ENCODE data around the gene GDF7.

Gene GDF7

DNA sequence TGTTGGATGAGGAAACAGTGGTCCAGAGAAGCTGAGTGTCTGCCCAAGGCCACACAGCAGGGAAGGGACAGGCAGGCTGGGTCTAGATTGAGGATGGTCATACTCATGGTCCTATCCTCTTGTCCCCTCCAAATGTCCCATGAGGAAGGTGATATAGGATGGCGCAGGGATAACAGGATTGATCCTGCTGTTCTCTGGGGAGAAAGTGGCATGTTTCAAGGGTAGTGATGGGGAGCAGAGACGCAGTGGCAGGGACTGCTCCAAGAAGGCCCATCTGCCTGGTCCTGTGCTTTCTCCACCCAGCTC lies 40.6 kb upstream of the GDF7 start:
- Histone ChIP-seq H3K79me1 (ENCODE audit: low read length) (no peaks in the 10 kb centered on the region), H3K4me3 (ENCODE audit: low read length) (no peak overlapping the region), H4K5ac (ENCODE audit: low read length) (no peak overlapping the region), H3K18ac (ENCODE audit: low read length) (no peak overlapping the region), H2BK15ac (replicated peaks; ENCODE audit: low read depth) (no peak overlapping the region), H3K4me2 (ENCODE audit: low read length) (no peak overlapping the region), H3K9ac (ENCODE audit: low read length) (no peak overlapping the region), H2AK5ac (ENCODE audit: low read length) (no peak overlapping the region), H3K27me3 (ENCODE audit: insufficient read depth, low read length, poor library complexity) (no peaks in the 10 kb centered on the region), H3K36me3 (ENCODE audit: control insufficient read depth, insufficient read depth, low read length) (no peaks in the 10 kb centered on the region), H3K56ac (ENCODE audit: low read length) (no peak overlapping the region), H3K4me1 (ENCODE audit: control insufficient read depth, low read depth, low read length) (no peaks in the 10 kb centered on the region), H3K27ac (ENCODE audit: low read depth, low read length) (no peak overlapping the region), H3K4ac (ENCODE audit: low read depth, low read length) (no peak overlapping the region), H3K23ac (ENCODE audit: low read length) (no peak overlapping the region), H2BK120ac (ENCODE audit: low read depth, low read length) (no peak overlapping the region), H3K79me2 (ENCODE audit: control insufficient read depth, insufficient read depth, low read length) (no peaks in the 10 kb centered on the region), H2BK5ac (ENCODE audit: low read length) (no peak overlapping the region), H4K8ac (ENCODE audit: low read depth, low read length) (no peak overlapping the region)
- DNase-seq: no peak
- WGBS (ENCODE audit: extremely low coverage, insufficient coverage, low lambda C conversion rate): no CpG with 5 or more reads among the region's 2 CpGs

DNA sequence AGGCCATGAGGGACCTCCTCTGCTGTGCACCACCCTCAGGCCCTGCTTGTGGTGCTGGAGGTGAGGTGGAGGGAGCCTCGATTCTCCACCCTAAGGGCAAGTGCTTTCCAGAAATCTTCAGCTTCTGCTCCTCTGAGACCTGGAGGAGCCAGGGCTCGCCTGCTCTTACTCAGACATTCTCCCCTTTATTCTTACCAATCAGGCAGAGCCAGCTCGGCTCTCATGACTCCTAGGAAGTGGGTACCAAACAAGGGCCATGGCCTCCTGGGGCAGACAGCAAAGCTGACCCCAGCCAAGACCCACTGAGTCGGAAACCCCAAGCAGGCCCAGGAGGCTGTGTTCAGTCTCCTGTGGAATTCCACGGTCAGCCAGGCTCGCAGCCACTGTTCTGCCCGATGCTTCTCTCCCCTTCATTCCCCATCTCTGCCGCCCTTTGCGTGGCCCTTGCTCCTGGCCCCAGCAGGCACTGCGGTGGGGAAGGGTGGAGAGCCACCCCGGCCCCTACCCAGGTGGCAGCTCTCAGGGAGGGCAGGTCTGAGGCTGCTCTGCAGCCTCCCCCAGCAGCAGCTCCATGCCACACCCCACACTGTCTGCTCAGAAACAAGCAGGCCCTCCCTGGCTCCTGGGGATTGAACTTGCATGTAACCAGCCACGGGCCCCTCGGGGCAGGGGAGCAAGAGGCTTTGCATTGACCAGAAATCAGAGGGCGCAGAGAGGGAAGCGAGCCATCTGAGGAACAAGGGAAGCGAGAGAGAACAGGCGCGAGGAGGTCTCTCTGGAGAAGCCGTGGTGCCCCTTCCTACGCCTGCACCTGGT lies 40.0 kb upstream of the GDF7 start:
- no peaks in the 10 kb centered on the region for H3K36me3 ChIP-seq (ENCODE audit: control insufficient read depth, insufficient read depth, low read length)
- H2BK120ac ChIP-seq (ENCODE audit: low read depth, low read length): no peak overlapping the region
- WGBS (ENCODE audit: extremely low coverage, insufficient coverage, low lambda C conversion rate): no CpG with 5 or more reads among the region's 20 CpGs
- no peak overlapping the region for H3K4me2 ChIP-seq (ENCODE audit: low read length)
- H3K27me3 ChIP-seq (ENCODE audit: insufficient read depth, low read length, poor library complexity): no peaks in the 10 kb centered on the region
- H3K4me1 ChIP-seq (ENCODE audit: control insufficient read depth, low read depth, low read length): no peaks in the 10 kb centered on the region
- H3K9ac ChIP-seq (ENCODE audit: low read length): no peak overlapping the region
- no peak overlapping the region for H3K18ac ChIP-seq (ENCODE audit: low read length)
- no peak overlapping the region for H2BK5ac ChIP-seq (ENCODE audit: low read length)
- no peak overlapping the region for H4K5ac ChIP-seq (ENCODE audit: low read length)
- no peak overlapping the region for H3K56ac ChIP-seq (ENCODE audit: low read length)
- no peak overlapping the region for H2AK5ac ChIP-seq (ENCODE audit: low read length)
- no peak overlapping the region for H4K8ac ChIP-seq (ENCODE audit: low read depth, low read length)
- H3K23ac ChIP-seq (ENCODE audit: low read length): no peak overlapping the region
- no peaks in the 10 kb centered on the region for H3K79me2 ChIP-seq (ENCODE audit: control insufficient read depth, insufficient read depth, low read length)
- H2BK15ac ChIP-seq (replicated peaks; ENCODE audit: low read depth): no peak overlapping the region
- no peaks in the 10 kb centered on the region for H3K79me1 ChIP-seq (ENCODE audit: low read length)
- no peak overlapping the region for H3K4me3 ChIP-seq (ENCODE audit: low read length)
- no peak for DNase-seq
- no peak overlapping the region for H3K27ac ChIP-seq (ENCODE audit: low read depth, low read length)
- no peak overlapping the region for H3K4ac ChIP-seq (ENCODE audit: low read depth, low read length)

DNA sequence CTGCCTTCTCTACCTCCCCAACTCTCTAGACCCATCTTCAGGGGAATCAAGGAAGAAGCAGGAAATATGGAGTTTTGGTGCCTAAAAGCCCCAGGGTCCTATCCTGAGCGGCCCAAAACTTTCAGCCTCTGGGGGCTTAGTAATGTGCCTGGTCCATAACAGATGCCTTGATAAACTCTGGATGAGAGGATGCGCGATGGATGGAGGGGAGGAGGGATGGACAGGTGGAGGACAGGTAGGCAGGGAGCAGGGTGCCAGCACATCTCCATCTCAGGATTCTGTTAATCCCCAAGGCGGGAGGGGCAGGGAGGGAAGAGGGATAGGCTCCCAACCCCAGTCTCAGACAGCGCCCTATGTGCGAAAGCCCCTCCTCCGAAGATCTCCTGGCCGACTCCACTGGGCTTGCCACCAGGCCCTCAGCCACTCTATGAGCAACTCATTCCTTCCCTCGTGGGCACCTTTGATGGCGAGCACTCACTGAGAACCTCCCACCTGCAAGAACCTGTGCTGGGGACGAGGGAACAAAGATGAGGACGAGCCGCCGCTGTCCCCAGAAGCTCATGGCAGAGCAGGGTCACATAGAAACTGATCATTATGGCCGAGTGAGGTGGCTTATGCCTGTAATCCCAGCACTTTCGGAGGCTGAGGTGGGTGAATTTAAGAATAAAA lies 39.1 kb upstream of the GDF7 start:
- Histone ChIP-seq H2AK5ac (ENCODE audit: low read length) (no peak overlapping the region), H3K27me3 (ENCODE audit: insufficient read depth, low read length, poor library complexity) (no peaks in the 10 kb centered on the region), H3K4me2 (ENCODE audit: low read length) (no peak overlapping the region), H2BK15ac (replicated peaks; ENCODE audit: low read depth) (no peak overlapping the region), H2BK120ac (ENCODE audit: low read depth, low read length) (no peak overlapping the region), H3K4ac (ENCODE audit: low read depth, low read length) (no peak overlapping the region), H4K8ac (ENCODE audit: low read depth, low read length) (no peak overlapping the region), H2BK5ac (ENCODE audit: low read length) (no peak overlapping the region), H3K23ac (ENCODE audit: low read length) (no peak overlapping the region), H3K9ac (ENCODE audit: low read length) (no peak overlapping the region), H3K18ac (ENCODE audit: low read length) (no peak overlapping the region), H3K36me3 (ENCODE audit: control insufficient read depth, insufficient read depth, low read length) (no peaks in the 10 kb centered on the region), H3K4me3 (ENCODE audit: low read length) (no peak overlapping the region), H3K79me1 (ENCODE audit: low read length) (no peaks in the 10 kb centered on the region), H3K4me1 (ENCODE audit: control insufficient read depth, low read depth, low read length) (no peaks in the 10 kb centered on the region), H3K56ac (ENCODE audit: low read length) (no peak overlapping the region), H3K79me2 (ENCODE audit: control insufficient read depth, insufficient read depth, low read length) (no peaks in the 10 kb centered on the region), H3K27ac (ENCODE audit: low read depth, low read length) (no peak overlapping the region), H4K5ac (ENCODE audit: low read length) (no peak overlapping the region)
- DNase-seq: no peak
- no CpG with 5 or more reads among the region's 16 CpGs for WGBS (ENCODE audit: extremely low coverage, insufficient coverage, low lambda C conversion rate)

DNA sequence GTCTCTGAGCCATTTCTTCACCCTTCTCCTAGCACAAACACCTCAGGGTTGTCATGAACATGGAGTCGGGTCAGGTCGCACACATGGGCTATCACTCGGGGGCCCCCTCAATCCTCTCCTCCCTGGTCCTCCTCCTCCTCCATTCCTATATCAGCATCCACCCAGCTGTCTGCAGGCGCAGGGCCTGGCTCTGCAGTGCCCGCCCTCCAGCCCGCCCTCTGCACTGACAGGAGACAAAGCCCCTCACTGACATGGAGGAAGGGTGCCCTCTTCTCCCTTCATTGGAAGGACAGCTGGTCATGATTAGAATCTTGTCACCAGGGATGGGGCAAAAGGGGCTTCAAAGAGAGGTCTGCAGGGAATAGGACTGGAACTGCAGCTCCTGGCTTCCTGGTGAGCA lies 37.8 kb upstream of the GDF7 start:
- Histone ChIP-seq H2AK5ac (ENCODE audit: low read length) (no peak overlapping the region), H2BK15ac (replicated peaks; ENCODE audit: low read depth) (no peak overlapping the region), H3K23ac (ENCODE audit: low read length) (no peak overlapping the region), H3K4me1 (ENCODE audit: control insufficient read depth, low read depth, low read length) (no peaks in the 10 kb centered on the region), H4K8ac (ENCODE audit: low read depth, low read length) (no peak overlapping the region), H3K56ac (ENCODE audit: low read length) (no peak overlapping the region), H3K27me3 (ENCODE audit: insufficient read depth, low read length, poor library complexity) (no peaks in the 10 kb centered on the region), H3K18ac (ENCODE audit: low read length) (no peak overlapping the region), H3K4me3 (ENCODE audit: low read length) (no peak overlapping the region), H3K79me2 (ENCODE audit: control insufficient read depth, insufficient read depth, low read length) (no peaks in the 10 kb centered on the region), H3K36me3 (ENCODE audit: control insufficient read depth, insufficient read depth, low read length) (no peaks in the 10 kb centered on the region), H3K79me1 (ENCODE audit: low read length) (no peaks in the 10 kb centered on the region), H3K9ac (ENCODE audit: low read length) (no peak overlapping the region), H3K27ac (ENCODE audit: low read depth, low read length) (no peak overlapping the region), H4K5ac (ENCODE audit: low read length) (no peak overlapping the region), H2BK5ac (ENCODE audit: low read length) (no peak overlapping the region), H2BK120ac (ENCODE audit: low read depth, low read length) (no peak overlapping the region), H3K4ac (ENCODE audit: low read depth, low read length) (no peak overlapping the region), H3K4me2 (ENCODE audit: low read length) (no peak overlapping the region)
- no peak for DNase-seq
- WGBS (ENCODE audit: extremely low coverage, insufficient coverage, low lambda C conversion rate): no CpG with 5 or more reads among the region's 6 CpGs

DNA sequence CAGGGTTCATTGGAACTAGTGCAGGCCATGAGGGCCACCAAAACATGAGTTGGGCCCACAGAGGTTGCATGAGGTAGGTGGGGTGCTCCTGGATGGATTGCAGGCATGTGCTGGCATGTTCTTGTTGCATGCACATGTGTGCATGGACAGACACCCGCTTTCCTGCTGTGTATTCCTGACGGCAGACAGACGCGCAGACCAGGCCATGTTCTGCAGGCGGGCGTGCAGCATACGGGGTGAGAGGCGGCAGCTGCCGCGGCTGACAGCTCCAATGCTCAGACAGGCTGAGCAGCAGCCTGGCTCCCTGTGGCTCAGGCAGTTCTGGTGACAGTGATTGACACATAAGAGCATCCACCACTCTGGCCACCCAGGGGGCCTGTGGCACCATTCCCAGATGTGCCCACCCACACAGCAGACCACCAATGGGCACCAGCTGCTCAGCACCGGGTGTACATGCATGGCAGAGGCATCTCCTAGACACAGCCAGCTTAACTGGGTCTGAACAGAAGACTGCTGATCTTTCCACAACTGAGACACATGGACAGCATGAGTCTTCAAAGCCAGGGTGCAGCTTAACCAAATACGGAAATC lies 37.3 kb upstream of the GDF7 start:
- Histone ChIP-seq H3K23ac (ENCODE audit: low read length) (no peak overlapping the region), H3K36me3 (ENCODE audit: control insufficient read depth, insufficient read depth, low read length) (no peaks in the 10 kb centered on the region), H3K4me2 (ENCODE audit: low read length) (no peak overlapping the region), H3K56ac (ENCODE audit: low read length) (no peak overlapping the region), H2BK15ac (replicated peaks; ENCODE audit: low read depth) (no peak overlapping the region), H3K4me1 (ENCODE audit: control insufficient read depth, low read depth, low read length) (no peaks in the 10 kb centered on the region), H4K5ac (ENCODE audit: low read length) (no peak overlapping the region), H3K4ac (ENCODE audit: low read depth, low read length) (no peak overlapping the region), H3K27ac (ENCODE audit: low read depth, low read length) (no peak overlapping the region), H3K79me1 (ENCODE audit: low read length) (no peaks in the 10 kb centered on the region), H2BK120ac (ENCODE audit: low read depth, low read length) (no peak overlapping the region), H3K79me2 (ENCODE audit: control insufficient read depth, insufficient read depth, low read length) (no peaks in the 10 kb centered on the region), H3K9ac (ENCODE audit: low read length) (no peak overlapping the region), H3K27me3 (ENCODE audit: insufficient read depth, low read length, poor library complexity) (no peaks in the 10 kb centered on the region), H3K4me3 (ENCODE audit: low read length) (no peak overlapping the region), H4K8ac (ENCODE audit: low read depth, low read length) (no peak overlapping the region), H2AK5ac (ENCODE audit: low read length) (no peak overlapping the region), H3K18ac (ENCODE audit: low read length) (no peak overlapping the region), H2BK5ac (ENCODE audit: low read length) (no peak overlapping the region)
- WGBS (ENCODE audit: extremely low coverage, insufficient coverage, low lambda C conversion rate): no CpG with 5 or more reads among the region's 12 CpGs
- DNase-seq: no peak

All from mesendoderm (in vitro differentiated cells).